GM23248 (cell line): ENCODE results near the gene SDC1. TPM values are rescaled to one million over a fixed set of nuclear protein-coding genes. Genes with fewer than 3 reads are reported as not detected.
"Not testable (repeated sequence)": the region's sequence is repeated elsewhere in the genome, so short reads cannot be mapped to it uniquely, and the experiment has no call there.

Experiments used
- DNase-seq: peaks from one replicate; pipeline ENCODE4 v3.0.0-alpha.2; 2015
- H2AFZ ChIP-seq: fragments of 200-600 bp; sonication (generic); 2 replicates; pipeline ENCODE4 v1.6.1; 2016; ENCODE audit warnings: antibody characterized with exemption
- H3F3A ChIP-seq: fragments of 200-600 bp; sonication (generic); 2 replicates; pipeline ENCODE4 v1.6.1; 2016; ENCODE audit warnings: mild to moderate bottlenecking, antibody characterized with exemption, mixed run types; ENCODE audit not compliant: insufficient read depth
- H3K27ac ChIP-seq: fragments of 200-600 bp; sonication (generic); 2 replicates; pipeline ENCODE4 v1.5.1; 2016; ENCODE audit warnings: mild to moderate bottlenecking
- H3K27me3 ChIP-seq: fragments of 200-600 bp; sonication (generic); replicated peaks from 2 replicates; pipeline ENCODE4 v1.6.1; 2016; ENCODE audit warnings: mild to moderate bottlenecking; ENCODE audit not compliant: insufficient read depth
- H3K36me3 ChIP-seq: fragments of 200-600 bp; sonication (generic); 2 replicates; pipeline ENCODE4 v1.6.1; 2016; ENCODE audit warnings: low read depth, mild to moderate bottlenecking
- H3K4me1 ChIP-seq: fragments of 200-600 bp; sonication (generic); 2 replicates; pipeline ENCODE4 v1.6.1; 2016; ENCODE audit warnings: mild to moderate bottlenecking; ENCODE audit not compliant: insufficient read depth
- H3K4me2 ChIP-seq: fragments of 200-600 bp; sonication (generic); one replicate; pipeline ENCODE4 v1.6.1; 2016; ENCODE audit warnings: mild to moderate bottlenecking; ENCODE audit not compliant: unreplicated experiment
- H3K4me3 ChIP-seq: fragments of 200-600 bp; sonication (generic); 2 replicates; pipeline ENCODE4 v1.5.1; 2016; ENCODE audit warnings: mild to moderate bottlenecking
- H3K79me2 ChIP-seq: fragments of 200-600 bp; sonication (generic); 2 replicates; pipeline ENCODE4 v1.6.1; 2016; ENCODE audit warnings: mild to moderate bottlenecking; ENCODE audit not compliant: insufficient read depth
- H3K9ac ChIP-seq: fragments of 200-600 bp; sonication (generic); 2 replicates; pipeline ENCODE4 v1.6.1; 2016; ENCODE audit warnings: mild to moderate bottlenecking
- H3K9me2 ChIP-seq: fragments of 200-600 bp; sonication (generic); 2 replicates; pipeline ENCODE4 v1.6.1; 2016; ENCODE audit warnings: mixed run types, mild to moderate bottlenecking, moderate library complexity; ENCODE audit not compliant: insufficient read depth
- H3K9me3 ChIP-seq: fragments of 200-600 bp; sonication (generic); one replicate; pipeline ENCODE4 v1.6.1; 2017; ENCODE audit warnings: low read depth
- H4K20me1 ChIP-seq: fragments of 200-600 bp; sonication (generic); 2 replicates; pipeline ENCODE4 v1.6.0; 2016; ENCODE audit not compliant: insufficient read depth
- EZH2 ChIP-seq: fragments of 200-600 bp; sonication (generic); IDR thresholded peaks from 2 replicates; pipeline ENCODE4 v1.6.1; 2018; ENCODE audit warnings: antibody characterized with exemption, mild to moderate bottlenecking; ENCODE audit not compliant: insufficient read depth, poor library complexity, severe bottlenecking
- EZH2phosphoT487 ChIP-seq: fragments of 200-600 bp; sonication (generic); IDR thresholded peaks from 2 replicates; pipeline ENCODE4 v1.6.1; 2018; ENCODE audit warnings: antibody characterized with exemption, moderate library complexity, mild to moderate bottlenecking, low read depth; ENCODE audit not compliant: insufficient read depth
- WGBS, 2 experiments: methylation state at CpG; one replicate each; pipeline ENCODE4 v1.1.6; 2015 to 2017; ENCODE audit warnings: low lambda C conversion rate in 2 of 2, low coverage in 1 of 2; ENCODE audit errors: missing lambda C conversion rate in 2 of 2; 5-methylcytosine and 5-hydroxymethylcytosine counted together
- in situ Hi-C: fragments of 300-500 bp; cut with MboI; formaldehyde crosslinking; loops from 2 replicates; pipeline ENCODE4 v1.15.0; 2020
- polyA plus RNA-seq: library from polyadenylated mRNA; unstranded; fragments of >200 nt; fragmentation: Nextera tagmentation; extraction: Ambion mirVana; gene quantifications from 2 replicates; pipeline ENCODE4 v1.2.1, GENCODE V29; 2016
- total RNA-seq: library from RNA; depleted of rRNA; stranded (reverse); fragments of >200 nt; shearing (Covaris generic); gene quantifications from 2 replicates; pipeline ENCODE4 v1.2.3, GENCODE V29; 2014

SDC1 gene
- total and polyA plus RNA-seq, 2 experiments from 2014 or later, result 24.5 to 33.1 TPM

GRCh38 chr2:20195431-20196033, 29.4 kb downstream of the SDC1 start:
- no peaks in the 10 kb centered on the region for H3K9me2 ChIP-seq
- H3K4me3 ChIP-seq, result no peak overlapping the region
- H3K27me3 ChIP-seq, result no peaks in the 10 kb centered on the region
- DNase-seq, result no peak
- no peaks in the 10 kb centered on the region for H3K79me2 ChIP-seq
- no peak for TF ChIP-seq EZH2
- TF ChIP-seq EZH2phosphoT487, result no peak
- H2AFZ ChIP-seq, result no peak overlapping the region
- no peaks in the 10 kb centered on the region for H3K36me3 ChIP-seq
- no peak overlapping the region for H3K9ac ChIP-seq
- no peaks in the 10 kb centered on the region for H3F3A ChIP-seq
- no peaks in the 10 kb centered on the region for H4K20me1 ChIP-seq
- no peak overlapping the region for H3K27ac ChIP-seq
- no peaks in the 10 kb centered on the region for H3K9me3 ChIP-seq
- in situ Hi-C loops, result no loop called here
- WGBS, 2 experiments, result 85 to 88% methylated on average over 12 of the region's 12 CpGs
- no peaks in the 10 kb centered on the region for H3K4me1 ChIP-seq
- no peak overlapping the region for H3K4me2 ChIP-seq

GRCh38 chr2:20195016-20195411, 29.9 kb downstream of the SDC1 start:
- H3K27me3 ChIP-seq, H3K4me1 ChIP-seq, H3K79me2 ChIP-seq, H3K9me2 ChIP-seq, H3K9ac ChIP-seq, H3K36me3 ChIP-seq, in situ Hi-C loops, H2AFZ ChIP-seq, H3F3A ChIP-seq, DNase-seq, H4K20me1 ChIP-seq, H3K9me3 ChIP-seq, H3K4me2 ChIP-seq, H3K4me3 ChIP-seq, H3K27ac ChIP-seq: not testable (repeated sequence)
- WGBS, 2 experiments, result 82% methylated on average over 8 of the region's 8 CpGs

- 72 to 77% methylated on average over 15 to 16 of the region's 16 CpGs for WGBS, 2 experiments
- Histone ChIP-seq H3K27me3 (no peaks in the 10 kb centered on the region), H3K9ac (no peak overlapping the region), H3K9me2 (no peaks in the 10 kb centered on the region), H3K27ac (no peak overlapping the region), H3K4me1 (no peaks in the 10 kb centered on the region), H4K20me1 (no peaks in the 10 kb centered on the region), H3K4me2 (no peak overlapping the region), H3K79me2 (no peaks in the 10 kb centered on the region), H3K4me3 (no peak overlapping the region), H3F3A (no peaks in the 10 kb centered on the region), H3K9me3 (no peaks in the 10 kb centered on the region), H3K36me3 (no peaks in the 10 kb centered on the region), H2AFZ (no peak overlapping the region)
- TF ChIP-seq EZH2phosphoT487, result no peak
- in situ Hi-C loops, result no loop called here
- DNase-seq, result no peak
These were observed 30.6 kb downstream of the SDC1 start for GRCh38 chr2:20194097-20195015.

GRCh38 chr2:20193185-20193584, 31.7 kb downstream of the SDC1 start:
- 64 to 71% methylated on average over 4 of the region's 4 CpGs for WGBS, 2 experiments
- no peaks in the 10 kb centered on the region for H3K36me3 ChIP-seq
- H3K4me3 ChIP-seq, result no peak overlapping the region
- no peak overlapping the region for H3K27ac ChIP-seq
- H4K20me1 ChIP-seq, result no peaks in the 10 kb centered on the region
- in situ Hi-C loops, result no loop called here
- no peak overlapping the region for H3K4me2 ChIP-seq
- no peaks in the 10 kb centered on the region for H3K9me3 ChIP-seq
- H3F3A ChIP-seq, result no peaks in the 10 kb centered on the region
- peak; percentile 28 for DNase-seq
- no peaks in the 10 kb centered on the region for H3K79me2 ChIP-seq
- no peaks in the 10 kb centered on the region for H3K27me3 ChIP-seq
- H3K4me1 ChIP-seq, result no peaks in the 10 kb centered on the region
- no peak overlapping the region for H3K9ac ChIP-seq
- no peak for TF ChIP-seq EZH2
- TF ChIP-seq EZH2phosphoT487, result no peak
- no peak overlapping the region for H2AFZ ChIP-seq
- H3K9me2 ChIP-seq, result no peaks in the 10 kb centered on the region
